GM19395 (cell line): ENCODE measurements around the gene FAM187B.

Source experiments
- ATAC-seq: cut with Tn5 transposase; IDR thresholded peaks from one replicate; pipeline ENCODE4 v1.9.1; 2021; ENCODE audit warnings: mild to moderate bottlenecking, moderate library complexity; ENCODE audit not compliant: unreplicated experiment

FAM187B gene

GRCh38 chr19:35179830-35180229, 48.7 kb downstream of the FAM187B start:
- ATAC-seq = no peak

- no peak for ATAC-seq
Measured at GRCh38 chr19:35178701-35179100, 49.8 kb downstream of the FAM187B start.

- no peak for ATAC-seq
Measured at GRCh38 chr19:35177377-35178274, 50.9 kb downstream of the FAM187B start.

- no peak for ATAC-seq
Measured at GRCh38 chr19:35176181-35176570, 52.4 kb downstream of the FAM187B start.
